K562 (cell line): Measurements from ENCODE around the gene MOB1A. TPM values are rescaled to one million over a fixed set of nuclear protein-coding genes. Genes with fewer than 3 reads are reported as not detected.

Source experiments
- ATAC-seq: fragments of 200-7000 bp; cut with Tn5 transposase; 3 replicates; pipeline ENCODE4 v1.9.1; 2020; ENCODE audit warnings: moderate library complexity
- BruUV-seq: library from RNA; stranded (reverse); fragments of 400-500 nt; replicated peaks from 2 replicates; lab custom pipeline; 2021; lab: Mats Ljungman, UMichigan
- CTCF ChIA-PET: fragments of 300-600 bp; formaldehyde crosslinking; extraction: SDS; loops from one replicate; lab custom pipeline; 2021; ENCODE audit warnings: low intra/inter-chr PET ratio; lab: Yijun Ruan, JAX
- POLR2A ChIA-PET: fragments of 300-600, 350-650 bp; sonication (Branson Sonifier 250); formaldehyde crosslinking; extraction: SDS; loops from one replicate; lab custom pipeline; 2021; ENCODE audit warnings: antibody characterized with exemption, inconsistent platforms; lab: Yijun Ruan, JAX
- DNase-seq, 4 experiments: peaks; one replicate each; pipeline versions ENCODE4 v3.0.0 to v3.0.0-alpha.2; 2011 to 2018; ENCODE audit warnings: low spot score in 3 of 4, mixed read lengths in 3 of 4; ENCODE audit errors: extremely low read depth in 1 of 4
- FAIRE-seq: peaks from 2 replicates; lab custom pipeline; 2011; peaks lifted over from hg19 to GRCh38; lab: Jason Lieb, UNC
- H2AFZ ChIP-seq: 2 replicates; pipeline ENCODE4 v1.6.0; 2011; ENCODE audit warnings: low read depth, low read length, control low read depth, inconsistent platforms
- H3K27ac ChIP-seq: fragments of 200-600 bp; 3 replicates; pipeline ENCODE4 v1.8.0; 2011; ENCODE audit warnings: low read depth, mild to moderate bottlenecking, control low read depth, inconsistent platforms, low read length, moderate library complexity, mixed read lengths; ENCODE audit errors: extremely low read depth
- H3K27me3 ChIP-seq, 2 experiments: fragments of 300-600 bp in 1 of 2; 2 replicates in 1 of 2; 3 replicates in 1 of 2; pipeline versions ENCODE4 v1.6.0 to v1.8.0; 2011; ENCODE audit warnings: inconsistent platforms in 2 of 2, low read length in 2 of 2, mild to moderate bottlenecking in 1 of 2, mixed read lengths in 1 of 2, moderate library complexity in 1 of 2; ENCODE audit not compliant: control insufficient read depth in 2 of 2, insufficient read depth in 2 of 2
- H3K36me3 ChIP-seq: fragments of 300-600 bp; 3 replicates; pipeline ENCODE4 v1.8.0; 2011; ENCODE audit warnings: mild to moderate bottlenecking, low read length, inconsistent platforms; ENCODE audit not compliant: control insufficient read depth, insufficient read depth
- H3K4me1 ChIP-seq, 2 experiments: fragments of 200-600 bp in 1 of 2; replicated peaks in 1 of 2; 2 replicates in 1 of 2; 3 replicates in 1 of 2; pipeline versions ENCODE4 v1.5.1 to v1.8.0; 2011; ENCODE audit warnings: inconsistent platforms in 2 of 2, low read length in 2 of 2, mild to moderate bottlenecking in 1 of 2, mixed read lengths in 1 of 2, moderate library complexity in 1 of 2; ENCODE audit not compliant: control insufficient read depth in 2 of 2, insufficient read depth in 2 of 2
- H3K4me2 ChIP-seq: 2 replicates; pipeline ENCODE4 v1.6.1; 2011; ENCODE audit warnings: low read length, control low read depth, inconsistent platforms, mixed read lengths; ENCODE audit not compliant: insufficient read depth
- H3K4me3 ChIP-seq: fragments of 200-600 bp; sonication (generic), shearing (Covaris generic); 2 replicates; pipeline ENCODE4 v1.5.1; 2016; ENCODE audit warnings: control low read depth, inconsistent platforms
- H3K79me2 ChIP-seq: fragments of 200-600 bp; 3 replicates; pipeline ENCODE4 v1.8.0; 2011; ENCODE audit warnings: low read length, inconsistent platforms; ENCODE audit not compliant: control insufficient read depth, insufficient read depth
- H3K9ac ChIP-seq, 2 experiments: 2 replicates each; pipeline versions ENCODE4 v1.6.0 to v1.6.1; 2011; ENCODE audit warnings: low read depth in 2 of 2, low read length in 2 of 2, control low read depth in 1 of 2, inconsistent platforms in 1 of 2, mild to moderate bottlenecking in 1 of 2, mixed read lengths in 1 of 2; ENCODE audit not compliant: insufficient read depth in 1 of 2
- H3K9me1 ChIP-seq: one replicate; pipeline ENCODE4 v1.6.0; 2011; ENCODE audit warnings: inconsistent platforms, mild to moderate bottlenecking, low read length, moderate library complexity; ENCODE audit not compliant: control insufficient read depth, insufficient read depth
- H3K9me3 ChIP-seq: replicated peaks from 2 replicates; pipeline ENCODE4 v1.5.1; 2011; ENCODE audit warnings: low read depth, low read length, inconsistent platforms; ENCODE audit not compliant: control insufficient read depth, insufficient read depth
- H4K20me1 ChIP-seq: replicated peaks from 2 replicates; pipeline ENCODE4 v1.6.1; 2011; ENCODE audit warnings: low read length, inconsistent platforms, mixed read lengths; ENCODE audit not compliant: control insufficient read depth, insufficient read depth
- CAMTA2 ChIP-seq: fragments of 250-450 bp; sonication (Bioruptor Pico); conservative IDR thresholded peaks from 2 replicates; pipeline ENCODE4 v1.5.1; 2022
- FOXJ3 ChIP-seq: sonication (generic); formaldehyde crosslinking; IDR thresholded peaks from 2 replicates; pipeline ENCODE4 v1.4.0; 2020; ENCODE audit warnings: mild to moderate bottlenecking, missing genetic modification reagents
- HDAC1 ChIP-seq, 2 experiments: fragments of 450-650 bp; IDR thresholded peaks; 2 replicates each; pipeline ENCODE4 v1.6.1; 2016 to 2017; ENCODE audit warnings: inconsistent platforms in 1 of 2, mild to moderate bottlenecking in 1 of 2, moderate library complexity in 1 of 2
- MAFG ChIP-seq: fragments of 450-650 bp; conservative IDR thresholded peaks from 2 replicates; pipeline ENCODE4 v1.6.1; 2016; ENCODE audit warnings: missing genetic modification characterization, missing compliant biosample characterization
- NCOA4 ChIP-seq: fragments of 450-650 bp; IDR thresholded peaks from 2 replicates; pipeline ENCODE4 v1.6.1; 2018; ENCODE audit warnings: mild to moderate bottlenecking; ENCODE audit not compliant: partially characterized antibody
- NR2C2 ChIP-seq, 2 experiments: fragments of 200-800 bp in 1 of 2; sonication (Bioruptor generic) in 1 of 2; sonication (generic) in 1 of 2; formaldehyde crosslinking in 1 of 2; IDR thresholded peaks; 2 replicates each; pipeline versions ENCODE4 v1.6.1 to v1.8.0; 2016 to 2022; ENCODE audit warnings: mild to moderate bottlenecking in 1 of 2, missing compliant biosample characterization in 1 of 2, missing genetic modification characterization in 1 of 2, missing genetic modification reagents in 1 of 2
- POLR2A ChIP-seq: fragments of 450-650 bp; conservative IDR thresholded peaks from 2 replicates; pipeline ENCODE4 v1.6.1; 2016
- RBM17 ChIP-seq: fragments of 200-400 bp; formaldehyde crosslinking; IDR thresholded peaks from 2 replicates; pipeline ENCODE4 v1.6.1; 2017; ENCODE audit warnings: low read depth, mild to moderate bottlenecking, low read length, borderline replicate concordance
- RHOXF2B ChIP-seq: fragments of 250-450 bp; sonication (Bioruptor Pico); conservative IDR thresholded peaks from 2 replicates; pipeline ENCODE4 v1.5.1; 2021
- TCF3 ChIP-seq: sonication (generic); formaldehyde crosslinking; IDR thresholded peaks from 2 replicates; pipeline ENCODE4 v1.4.0; 2020; ENCODE audit warnings: mild to moderate bottlenecking, missing genetic modification reagents
- ZNF316 ChIP-seq: fragments of 450-650 bp; IDR thresholded peaks from 2 replicates; pipeline ENCODE4 v1.6.1; 2016
- ZSCAN32 ChIP-seq: fragments of 450-650 bp; formaldehyde crosslinking; IDR thresholded peaks from 2 replicates; pipeline ENCODE4 v1.4.0; 2020; ENCODE audit warnings: mild to moderate bottlenecking, moderate library complexity
- WGBS: fragments of 100-300 bp; shearing (Covaris generic); methylation state at CpG from one replicate; pipeline ENCODE4 v1.1.6; 2016; ENCODE audit warnings: low coverage, mixed read lengths; ENCODE audit not compliant: insufficient coverage; ENCODE audit errors: missing lambda C conversion rate; 5-methylcytosine and 5-hydroxymethylcytosine counted together
- in situ Hi-C: fragments of 300-500 bp; cut with MboI; formaldehyde crosslinking; loops from 4 replicates; pipeline ENCODE4 v1.15.0; 2018; ENCODE audit warnings: inconsistent platforms, mixed read lengths
- intact Hi-C: fragments of 100-400 bp; cut with micrococcal nuclease; formaldehyde crosslinking; loops from 2 replicates; pipeline ENCODE4 v1.14.2; 2022
- polyA plus RNA-seq, 8 experiments: library from polyadenylated mRNA; depleted of rRNA in 4 of 8; stranded (reverse) in 5 of 8; unstranded in 3 of 8; fragments of >200 nt; fragmentation: Nextera tagmentation in 2 of 8; fragmentation: Illumina TruSeq in 1 of 8; extraction: Ambion mirVana in 2 of 8; extraction: Trizol in 1 of 8; gene quantifications; 2 replicates each; pipeline versions ENCODE4 v1.2.1 to v1.2.3, GENCODE V29; 2011 to 2014; ENCODE audit warnings: inconsistent platforms in 1 of 8, missing spikeins in 1 of 8
- total RNA-seq, 7 experiments: library from RNA; depleted of rRNA in 6 of 7; stranded (reverse); fragments of >200 nt in 6 of 7; fragmentation: Illumina TruSeq in 2 of 7; extraction: Trizol in 2 of 7; gene quantifications; 2 replicates each; pipeline versions ENCODE4 v1.2.1 to v1.2.3, GENCODE V29; 2011 to 2021; ENCODE audit warnings: low replicate concordance in 1 of 7
- TF ChIP-seq, protein P1 (sequence below), 2 experiments: fragments of 150-350 bp in 1 of 2; IDR thresholded peaks; 2 replicates each; pipeline ENCODE4 v1.6.1; 2012 to 2016; ENCODE audit warnings: low read depth in 2 of 2, low read length in 2 of 2, mild to moderate bottlenecking in 1 of 2, moderate library complexity in 1 of 2

MOB1A gene
- total and polyA plus RNA-seq, 9 of the 15 experiments (the other 6 are each of a cell fraction or from before 2014, with no cell fraction given): 24.8 to 100 (median 60.2) TPM

- no TSS peak for BruUV-seq
- Histone ChIP-seq H3K36me3 (peaks cover 34% of the 10 kb centered on the region), H3K9me1 (no peaks in the 10 kb centered on the region), H3K27me3 (no peaks in the 10 kb centered on the region), H3K27ac (no peak overlapping the region), H3K4me3 (no peak overlapping the region), H4K20me1 (0 out of 2 replicates have a peak, but pooled peaks cover 8% of the 10 kb centered on the region), H3K79me2 (no peaks in the 10 kb centered on the region), H3K9me3 (no peaks in the 10 kb centered on the region), H2AFZ (no peak overlapping the region), H3K4me1 (peaks cover 0 to 6% of the 10 kb centered on the region in 2 experiments; a peak in 4 of 5 replicates), H3K9ac (no peak overlapping the region), H3K4me2 (no peak overlapping the region)
- ATAC-seq (no peak; the same call in 2 of the 3 replicates), FAIRE-seq (no peak), DNase-seq (no peak)
- CTCF ChIA-PET: no interaction called here
- TF ChIP-seq TCF3 (CRISPR knock-in tag) (no peak), HDAC1 (IDR thresholded peaks at IDR 0.05) (no peak), MAFG (tag) (0 out of 2 replicates have a peak, but pooled peaks have one; percentile 10), ZNF316 (peak; percentile 35; the same call in 1 of the 2 replicates)
- WGBS: 92% methylated on average over 6 of the region's 6 CpGs
- intact Hi-C loops (no loop called here), in situ Hi-C loops (no loop called here)
- POLR2A ChIA-PET: interaction anchor here (0.8 kb wide), 1 partner anchor 14 kb away, joined by 3 read pairs; no protein-coding TSS in a partner anchor
Observed at GRCh38 chr2:74221091-74221490, 42.4 kb upstream of the MOB1A start.

- intact Hi-C loops (no loop called here), in situ Hi-C loops (no loop called here)
- Histone ChIP-seq H3K9ac (no peak overlapping the region), H3K9me3 (no peaks in the 10 kb centered on the region), H3K27me3 (no peaks in the 10 kb centered on the region), H2AFZ (no peak overlapping the region), H4K20me1 (0 out of 2 replicates have a peak, but pooled peaks cover 8% of the 10 kb centered on the region), H3K79me2 (no peaks in the 10 kb centered on the region), H3K9me1 (no peaks in the 10 kb centered on the region), H3K4me3 (no peak overlapping the region), H3K4me1 (peaks cover 0 to 3% of the 10 kb centered on the region in 2 experiments; a peak in 1 of 5 replicates), H3K4me2 (no peak overlapping the region), H3K36me3 (peaks cover 44% of the 10 kb centered on the region), H3K27ac (no peak overlapping the region)
- 86% methylated on average over 5 of the region's 5 CpGs for WGBS
- ATAC-seq: no peak
- no TSS peak for BruUV-seq
- CTCF ChIA-PET: no interaction called here
- DNase-seq: no peak
- POLR2A ChIA-PET: interaction anchor here (0.7 to 6.4 kb wide), 4 partner anchors 13 to 72 kb away, joined by 3 to 62 read pairs (median 4); no protein-coding TSS in a partner anchor
- FAIRE-seq: no peak
- TF ChIP-seq, protein P1, sequence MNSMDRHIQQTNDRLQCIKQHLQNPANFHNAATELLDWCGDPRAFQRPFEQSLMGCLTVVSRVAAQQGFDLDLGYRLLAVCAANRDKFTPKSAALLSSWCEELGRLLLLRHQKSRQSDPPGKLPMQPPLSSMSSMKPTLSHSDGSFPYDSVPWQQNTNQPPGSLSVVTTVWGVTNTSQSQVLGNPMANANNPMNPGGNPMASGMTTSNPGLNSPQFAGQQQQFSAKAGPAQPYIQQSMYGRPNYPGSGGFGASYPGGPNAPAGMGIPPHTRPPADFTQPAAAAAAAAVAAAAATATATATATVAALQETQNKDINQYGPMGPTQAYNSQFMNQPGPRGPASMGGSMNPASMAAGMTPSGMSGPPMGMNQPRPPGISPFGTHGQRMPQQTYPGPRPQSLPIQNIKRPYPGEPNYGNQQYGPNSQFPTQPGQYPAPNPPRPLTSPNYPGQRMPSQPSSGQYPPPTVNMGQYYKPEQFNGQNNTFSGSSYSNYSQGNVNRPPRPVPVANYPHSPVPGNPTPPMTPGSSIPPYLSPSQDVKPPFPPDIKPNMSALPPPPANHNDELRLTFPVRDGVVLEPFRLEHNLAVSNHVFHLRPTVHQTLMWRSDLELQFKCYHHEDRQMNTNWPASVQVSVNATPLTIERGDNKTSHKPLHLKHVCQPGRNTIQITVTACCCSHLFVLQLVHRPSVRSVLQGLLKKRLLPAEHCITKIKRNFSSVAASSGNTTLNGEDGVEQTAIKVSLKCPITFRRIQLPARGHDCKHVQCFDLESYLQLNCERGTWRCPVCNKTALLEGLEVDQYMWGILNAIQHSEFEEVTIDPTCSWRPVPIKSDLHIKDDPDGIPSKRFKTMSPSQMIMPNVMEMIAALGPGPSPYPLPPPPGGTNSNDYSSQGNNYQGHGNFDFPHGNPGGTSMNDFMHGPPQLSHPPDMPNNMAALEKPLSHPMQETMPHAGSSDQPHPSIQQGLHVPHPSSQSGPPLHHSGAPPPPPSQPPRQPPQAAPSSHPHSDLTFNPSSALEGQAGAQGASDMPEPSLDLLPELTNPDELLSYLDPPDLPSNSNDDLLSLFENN (IDR thresholded peaks at IDR 0.05; ENCODE audit: low read depth in 2 of 2, low read length in 2 of 2): no peak
- TF ChIP-seq ZSCAN32 (CRISPR knock-in tag): no peak
- TF ChIP-seq NR2C2 (CRISPR knock-in tag; IDR thresholded peaks at IDR 0.05): no peak
- no peak for TF ChIP-seq NR2C2 (tag; IDR thresholded peaks at IDR 0.05)
- no peak for TF ChIP-seq RBM17
- TF ChIP-seq RHOXF2B (CRISPR knock-in tag): no peak
- no peak for TF ChIP-seq CAMTA2 (CRISPR knock-in tag)
- TF ChIP-seq POLR2A: 0 out of 2 replicates have a peak, but pooled peaks have one; percentile 7
- TF ChIP-seq FOXJ3 (CRISPR knock-in tag): no peak
- TF ChIP-seq NCOA4: no peak
Observed at GRCh38 chr2:74219846-74220486, 41.3 kb upstream of the MOB1A start.
